Thoracic aorta (tissue), 2 donors: ENCODE measurements around the gene TTC7B. TPM values are rescaled to one million over a fixed set of nuclear protein-coding genes. Genes with fewer than 3 reads are reported as not detected.

Experiments used
- ATAC-seq: fragments of 150-250 bp; one replicate; pipeline ENCODE4 v1.8.0; 2017; ENCODE audit warnings: low read depth; ENCODE audit not compliant: insufficient number of reproducible peaks, low FRiP score
- DNase-seq: peaks from one replicate; pipeline ENCODE4 v3.0.0-alpha.2; 2020; ENCODE audit warnings: low spot score
- H3K27ac ChIP-seq, 2 donors: fragments of 200-600 bp; sonication (generic); 1 replicate in 1 of 2; 2 replicates in 1 of 2; pipeline ENCODE4 v1.5.1; 2016; ENCODE audit warnings: mild to moderate bottlenecking in 2 of 2, moderate library complexity in 2 of 2
- H3K27me3 ChIP-seq: fragments of 200-600 bp; sonication (generic); replicated peaks from 2 replicates; pipeline ENCODE4 v1.6.0; 2016; ENCODE audit warnings: mild to moderate bottlenecking; ENCODE audit not compliant: insufficient read depth
- H3K36me3 ChIP-seq: fragments of 200-600 bp; sonication (generic); one replicate; pipeline ENCODE4 v1.5.1; 2016
- H3K4me1 ChIP-seq, 2 donors: fragments of 200-600 bp; sonication (generic); 1 replicate in 1 of 2; 2 replicates in 1 of 2; pipeline versions ENCODE4 v1.5.1 to v1.6.0; 2016; ENCODE audit warnings: low read depth in 2 of 2, mild to moderate bottlenecking in 1 of 2; ENCODE audit not compliant: control insufficient read depth in 1 of 2
- H3K4me3 ChIP-seq: fragments of 200-600 bp; sonication (generic); 2 replicates; pipeline ENCODE4 v1.5.1; 2016; ENCODE audit warnings: mild to moderate bottlenecking
- H3K9me3 ChIP-seq: fragments of 200-600 bp; sonication (generic); 2 replicates; pipeline ENCODE4 v1.5.1; 2016
- total RNA-seq, 2 donors: library from RNA; depleted of rRNA; stranded (reverse); fragments of >200 nt; gene quantifications; one replicate each; pipeline versions ENCODE4 v1.1.0 to v1.2.3, GENCODE V29; 2016
- TF ChIP-seq, protein P1 (sequence below): fragments of 200-600 bp; sonication (generic); IDR thresholded peaks from one replicate; pipeline ENCODE4 v1.5.1; 2019; ENCODE audit warnings: antibody characterized with exemption

Gene TTC7B
- total RNA-seq, 2 donors from 2014 or later = 38.9 to 56.3 TPM

DNA sequence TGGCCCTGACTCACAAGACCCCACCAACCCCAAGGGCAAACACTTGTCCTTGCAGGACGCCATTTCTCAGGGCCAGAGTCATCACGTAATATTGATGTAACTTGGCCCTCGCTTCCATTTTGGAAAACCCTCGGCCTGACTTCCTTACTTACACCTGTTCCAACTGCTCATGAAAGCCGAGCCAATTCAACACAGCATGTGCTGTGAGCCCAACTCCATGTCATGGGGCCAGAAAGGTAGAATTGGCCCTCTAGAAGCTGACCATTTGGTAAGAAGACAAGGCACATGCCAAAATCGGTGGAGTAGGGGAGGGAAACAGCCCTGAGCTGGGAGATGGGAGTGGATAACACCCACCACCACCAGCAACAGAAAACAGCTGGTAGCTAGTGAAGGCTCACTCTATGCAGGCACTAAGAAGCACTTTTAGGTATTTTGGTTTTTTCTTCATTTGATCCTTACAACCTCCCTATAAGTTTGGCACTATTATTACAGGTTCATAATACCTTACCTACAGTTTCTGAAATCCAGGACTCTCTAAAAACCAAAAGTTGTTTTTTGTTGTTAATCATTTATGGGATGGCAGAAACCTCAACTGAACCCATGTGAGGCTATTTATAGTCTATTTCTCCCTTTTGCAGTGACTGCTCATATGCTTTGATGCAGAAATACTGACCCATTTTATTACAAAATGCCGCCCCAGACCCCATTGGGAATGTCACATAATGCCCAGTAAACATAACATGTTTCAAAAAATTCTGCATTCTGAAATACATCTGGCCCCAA, 6.5 kb downstream of the TTC7B start:
- H3K9me3 ChIP-seq = no peaks in the 10 kb centered on the region
- no peaks in the 10 kb centered on the region for H3K27me3 ChIP-seq
- no peak overlapping the region for H3K4me3 ChIP-seq
- no peak overlapping the region for H3K27ac ChIP-seq
- no peak for DNase-seq
- H3K36me3 ChIP-seq = no peaks in the 10 kb centered on the region
- H3K4me1 ChIP-seq = peaks cover 0 to 41% of the 10 kb centered on the region in 2 donors
- TF ChIP-seq, protein P1, sequence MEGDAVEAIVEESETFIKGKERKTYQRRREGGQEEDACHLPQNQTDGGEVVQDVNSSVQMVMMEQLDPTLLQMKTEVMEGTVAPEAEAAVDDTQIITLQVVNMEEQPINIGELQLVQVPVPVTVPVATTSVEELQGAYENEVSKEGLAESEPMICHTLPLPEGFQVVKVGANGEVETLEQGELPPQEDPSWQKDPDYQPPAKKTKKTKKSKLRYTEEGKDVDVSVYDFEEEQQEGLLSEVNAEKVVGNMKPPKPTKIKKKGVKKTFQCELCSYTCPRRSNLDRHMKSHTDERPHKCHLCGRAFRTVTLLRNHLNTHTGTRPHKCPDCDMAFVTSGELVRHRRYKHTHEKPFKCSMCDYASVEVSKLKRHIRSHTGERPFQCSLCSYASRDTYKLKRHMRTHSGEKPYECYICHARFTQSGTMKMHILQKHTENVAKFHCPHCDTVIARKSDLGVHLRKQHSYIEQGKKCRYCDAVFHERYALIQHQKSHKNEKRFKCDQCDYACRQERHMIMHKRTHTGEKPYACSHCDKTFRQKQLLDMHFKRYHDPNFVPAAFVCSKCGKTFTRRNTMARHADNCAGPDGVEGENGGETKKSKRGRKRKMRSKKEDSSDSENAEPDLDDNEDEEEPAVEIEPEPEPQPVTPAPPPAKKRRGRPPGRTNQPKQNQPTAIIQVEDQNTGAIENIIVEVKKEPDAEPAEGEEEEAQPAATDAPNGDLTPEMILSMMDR = no peak
- ATAC-seq = no peak

DNA sequence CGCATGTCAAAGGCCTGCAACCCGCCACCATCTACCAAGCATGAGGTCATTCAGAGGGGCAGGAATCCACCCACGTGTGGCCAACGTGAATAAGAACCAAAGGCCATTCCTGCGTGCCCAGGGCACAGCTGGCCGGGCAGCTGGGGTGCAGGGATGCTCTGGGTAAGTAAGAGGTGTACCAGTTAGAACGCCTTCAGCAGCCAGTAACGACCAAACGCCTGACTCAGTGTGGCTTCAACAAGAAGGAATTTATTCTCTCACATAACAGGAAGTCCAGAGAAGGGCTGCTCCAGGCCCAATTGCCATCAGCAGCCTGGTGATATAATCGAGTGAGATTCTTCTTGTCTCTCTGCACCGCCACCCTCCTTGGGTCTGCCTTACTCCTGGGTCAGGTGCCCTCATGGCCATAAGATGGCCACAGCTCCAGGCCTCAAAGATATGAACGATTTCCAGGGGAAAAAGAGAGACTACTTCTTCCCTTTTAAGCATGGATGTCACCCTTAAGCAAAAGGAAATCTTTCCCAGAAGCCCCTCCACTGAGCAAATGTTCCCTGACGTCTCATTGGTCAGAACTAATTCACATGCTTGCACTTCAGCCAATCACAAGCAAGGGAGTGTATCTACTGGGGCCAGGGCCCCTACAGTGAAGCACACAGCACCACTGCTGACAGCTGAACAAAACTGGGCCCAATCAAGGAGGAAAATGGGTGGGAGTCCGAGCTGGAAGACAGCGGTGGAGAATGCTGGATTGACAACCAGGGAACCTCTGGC, 7.3 kb downstream of the TTC7B start:
- H3K4me3 ChIP-seq = no peak overlapping the region
- H3K27me3 ChIP-seq = no peaks in the 10 kb centered on the region
- TF ChIP-seq, protein P1 = no peak
- ATAC-seq (no peak), DNase-seq (no peak)
- H3K4me1 ChIP-seq = peaks cover 0 to 41% of the 10 kb centered on the region in 2 donors
- H3K36me3 ChIP-seq = no peaks in the 10 kb centered on the region
- no peaks in the 10 kb centered on the region for H3K9me3 ChIP-seq
- H3K27ac ChIP-seq = no peak overlapping the region

DNA sequence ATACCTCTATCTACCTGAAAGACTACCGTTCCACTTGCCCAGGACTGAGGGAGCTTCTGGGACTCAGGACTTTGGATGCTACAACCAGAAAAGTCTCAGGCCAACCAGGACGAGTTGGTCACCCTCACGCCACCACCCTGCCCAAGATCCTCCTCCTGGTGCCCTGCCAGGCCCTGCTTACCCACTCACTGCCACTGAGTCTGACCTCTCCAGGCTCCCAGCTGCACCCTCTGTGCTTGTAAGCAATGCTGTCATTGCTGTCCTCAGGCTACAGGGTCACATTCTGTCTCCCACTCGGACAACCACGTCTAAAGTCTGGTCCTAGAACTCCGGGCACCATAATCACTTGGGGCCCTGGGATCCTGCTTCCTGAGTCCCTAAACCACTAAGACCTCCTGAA, 9.2 kb downstream of the TTC7B start:
- Histone ChIP-seq H3K4me1 (peaks cover 0 to 48% of the 10 kb centered on the region in 2 donors), H3K4me3 (no peak overlapping the region), H3K27ac (no peak overlapping the region), H3K27me3 (no peaks in the 10 kb centered on the region), H3K36me3 (no peaks in the 10 kb centered on the region), H3K9me3 (no peaks in the 10 kb centered on the region)
- TF ChIP-seq, protein P1 = no peak
- no peak for DNase-seq
- no peak for ATAC-seq

DNA sequence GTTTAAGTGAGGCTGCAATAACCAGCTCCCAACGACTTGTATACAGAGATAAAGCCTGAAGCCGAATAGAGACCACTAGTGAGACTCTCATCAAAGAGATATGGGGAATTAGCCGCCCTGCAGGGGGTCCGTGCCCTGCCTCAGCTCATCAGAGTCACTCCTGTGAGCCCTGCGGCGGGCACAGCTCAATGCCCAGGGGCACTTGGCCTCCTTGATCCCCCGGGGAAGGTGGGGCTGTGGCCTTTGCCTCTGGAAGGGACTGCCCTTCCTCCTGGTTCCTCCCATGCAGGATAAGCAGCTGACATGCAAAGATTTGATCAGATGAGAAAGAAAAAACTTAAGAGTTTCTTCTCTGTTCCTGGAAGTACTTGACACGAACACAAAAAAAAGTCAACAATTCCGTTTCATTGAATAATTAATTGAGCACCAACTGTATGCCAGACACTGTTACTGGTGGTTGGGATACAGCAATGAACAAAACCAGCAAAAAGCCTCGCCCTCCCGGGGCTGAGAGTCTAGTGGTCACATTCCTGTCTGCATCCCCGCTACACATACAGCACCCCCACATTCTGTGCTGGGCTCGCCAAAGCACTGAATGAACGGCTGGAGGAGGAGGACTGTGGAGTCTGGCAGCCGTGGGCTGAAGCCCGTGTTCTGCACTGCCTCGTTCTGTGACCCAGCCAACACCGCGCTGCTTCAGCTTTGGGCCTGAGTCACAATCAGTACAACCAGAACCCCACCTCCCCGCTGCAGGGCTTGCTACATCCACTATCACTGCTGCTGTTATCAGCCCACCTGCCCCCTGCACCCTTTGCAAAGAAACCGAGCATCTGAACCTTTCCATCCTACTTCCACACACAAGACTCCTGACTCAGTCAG, 10.3 kb downstream of the TTC7B start:
- Histone ChIP-seq H3K9me3 (no peaks in the 10 kb centered on the region), H3K27me3 (no peaks in the 10 kb centered on the region), H3K4me1 (peaks cover 0 to 48% of the 10 kb centered on the region in 2 donors), H3K36me3 (no peaks in the 10 kb centered on the region), H3K27ac (no peak overlapping the region), H3K4me3 (no peak overlapping the region)
- ATAC-seq (no peak), DNase-seq (no peak)
- TF ChIP-seq, protein P1 = no peak

DNA sequence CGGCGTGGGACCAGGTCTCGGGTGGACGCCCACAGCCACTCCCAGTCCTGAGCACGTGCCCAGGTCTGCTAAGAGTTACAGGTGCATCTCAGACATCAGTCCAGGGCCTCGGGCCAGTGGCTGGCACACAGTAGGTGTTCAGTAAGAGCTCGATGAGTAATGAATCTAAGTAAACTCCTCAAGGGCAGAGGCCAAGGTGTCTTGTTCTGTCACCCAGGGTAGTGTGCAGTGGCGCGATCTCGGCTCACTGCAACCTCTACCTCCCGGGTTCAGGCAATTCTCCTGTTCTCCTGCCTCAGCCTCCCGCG, 11.2 kb downstream of the TTC7B start:
- DNase-seq (no peak), ATAC-seq (no peak)
- Histone ChIP-seq H3K9me3 (no peaks in the 10 kb centered on the region), H3K27ac (no peak overlapping the region), H3K4me1 (peaks cover 0 to 42% of the 10 kb centered on the region in 2 donors), H3K36me3 (no peaks in the 10 kb centered on the region), H3K27me3 (no peaks in the 10 kb centered on the region), H3K4me3 (no peak overlapping the region)
- TF ChIP-seq, protein P1 = no peak
